HEK293 (cell line): Measurements from ENCODE around the gene SMC6.

Source experiments
- CTCF ChIA-PET: fragments of 350-600 bp; formaldehyde crosslinking; extraction: SDS; loops from one replicate; lab custom pipeline; 2021; ENCODE audit warnings: antibody characterized with exemption; lab: Yijun Ruan, JAX
- POLR2A ChIA-PET: fragments of 300-600 bp; formaldehyde crosslinking; extraction: SDS; loops from one replicate; lab custom pipeline; 2020; ENCODE audit warnings: antibody characterized with exemption, inconsistent platforms; lab: Yijun Ruan, JAX
- H3K27ac ChIP-seq: fragments of 200-500 bp; sonication (Bioruptor generic); 2 replicates; pipeline ENCODE4 v1.5.1; 2014; ENCODE audit warnings: low read depth, low read length, control low read depth, inconsistent platforms; ENCODE audit errors: extremely low read depth
- H3K36me3 ChIP-seq, 2 experiments: fragments of 200-500 bp in 1 of 2; sonication (Bioruptor generic) in 1 of 2; 1 replicate in 1 of 2; 2 replicates in 1 of 2; pipeline ENCODE4 v1.5.1; 2014 to 2017; ENCODE audit warnings: inconsistent platforms in 2 of 2, low read length in 2 of 2; ENCODE audit not compliant: control insufficient read depth in 2 of 2, insufficient read depth in 1 of 2
- H3K4me1 ChIP-seq: fragments of 200-500 bp; sonication (Bioruptor generic); 2 replicates; pipeline ENCODE4 v1.5.1; 2014; ENCODE audit warnings: mild to moderate bottlenecking, low read length, inconsistent platforms; ENCODE audit not compliant: control insufficient read depth, insufficient read depth
- H3K4me3 ChIP-seq: 2 replicates; pipeline ENCODE4 v1.5.1; 2011; ENCODE audit warnings: low read depth, mild to moderate bottlenecking, control low read depth, low read length, moderate library complexity
- H3K9me3 ChIP-seq: fragments of 200-500 bp; sonication (Bioruptor generic); 2 replicates; pipeline ENCODE4 v1.5.1; 2014; ENCODE audit warnings: low read depth, low read length, inconsistent platforms; ENCODE audit not compliant: control insufficient read depth, insufficient read depth
- FEZF1 ChIP-seq: fragments of 450-650 bp; formaldehyde crosslinking; IDR thresholded peaks from 2 replicates; pipeline ENCODE4 v1.5.1; 2016; ENCODE audit warnings: missing biosample characterization, missing genetic modification characterization
- GLIS2 ChIP-seq: fragments of 450-650 bp; formaldehyde crosslinking; IDR thresholded peaks from 2 replicates; pipeline ENCODE4 v1.5.1; 2016; ENCODE audit warnings: missing biosample characterization, missing genetic modification characterization
- KLF1 ChIP-seq: fragments of 450-650 bp; formaldehyde crosslinking; IDR thresholded peaks from 2 replicates; pipeline ENCODE4 v1.5.1; 2016; ENCODE audit warnings: missing biosample characterization, missing genetic modification characterization
- KLF16 ChIP-seq: fragments of 450-650 bp; formaldehyde crosslinking; IDR thresholded peaks from 2 replicates; pipeline ENCODE4 v1.5.1; 2017; ENCODE audit warnings: missing biosample characterization, missing genetic modification characterization
- MZF1 ChIP-seq: fragments of 450-650 bp; formaldehyde crosslinking; IDR thresholded peaks from 2 replicates; pipeline ENCODE4 v1.5.1; 2017; ENCODE audit warnings: missing biosample characterization, missing genetic modification characterization, borderline replicate concordance
- REPIN1 ChIP-seq: fragments of 450-650 bp; formaldehyde crosslinking; IDR thresholded peaks from 2 replicates; pipeline ENCODE4 v1.5.1; 2017; ENCODE audit warnings: missing biosample characterization, missing genetic modification characterization, low read depth
- ZFP37 ChIP-seq: fragments of 450-650 bp; formaldehyde crosslinking; IDR thresholded peaks from 2 replicates; pipeline ENCODE4 v1.5.1; 2016; ENCODE audit warnings: missing biosample characterization, missing genetic modification characterization
- ZNF148 ChIP-seq: fragments of 450-650 bp; formaldehyde crosslinking; IDR thresholded peaks from 2 replicates; pipeline ENCODE4 v1.5.0; 2017; ENCODE audit warnings: missing biosample characterization, missing genetic modification characterization, borderline replicate concordance
- ZNF155 ChIP-seq: fragments of 450-650 bp; formaldehyde crosslinking; IDR thresholded peaks from 2 replicates; pipeline ENCODE4 v1.5.1; 2016; ENCODE audit warnings: missing biosample characterization, missing genetic modification characterization
- ZNF211 ChIP-seq: fragments of 450-650 bp; formaldehyde crosslinking; IDR thresholded peaks from 2 replicates; pipeline ENCODE4 v1.5.1; 2016; ENCODE audit warnings: low read depth, missing biosample characterization, missing genetic modification characterization
- ZNF221 ChIP-seq: fragments of 450-650 bp; formaldehyde crosslinking; IDR thresholded peaks from 2 replicates; pipeline ENCODE4 v1.5.1; 2017; ENCODE audit warnings: missing biosample characterization, missing genetic modification characterization, borderline replicate concordance
- ZNF292 ChIP-seq: fragments of 450-650 bp; formaldehyde crosslinking; IDR thresholded peaks from 2 replicates; pipeline ENCODE4 v1.5.1; 2016; ENCODE audit warnings: low read depth, missing biosample characterization, missing genetic modification characterization, borderline replicate concordance
- ZNF335 ChIP-seq: fragments of 450-650 bp; formaldehyde crosslinking; conservative IDR thresholded peaks from 2 replicates; pipeline ENCODE4 v1.5.1; 2016; ENCODE audit warnings: missing biosample characterization, missing genetic modification characterization
- ZNF48 ChIP-seq: fragments of 450-650 bp; formaldehyde crosslinking; IDR thresholded peaks from 2 replicates; pipeline ENCODE4 v1.5.1; 2016; ENCODE audit warnings: missing biosample characterization, missing genetic modification characterization
- ZNF518A ChIP-seq: fragments of 450-650 bp; formaldehyde crosslinking; conservative IDR thresholded peaks from 2 replicates; pipeline ENCODE4 v1.5.1; 2016; ENCODE audit warnings: low read depth, missing biosample characterization, missing genetic modification characterization
- ZNF529 ChIP-seq: fragments of 450-650 bp; formaldehyde crosslinking; IDR thresholded peaks from 2 replicates; pipeline ENCODE4 v1.5.1; 2017; ENCODE audit warnings: missing genetic modification characterization, missing biosample characterization; ENCODE audit not compliant: insufficient replicate concordance
- ZNF548 ChIP-seq: fragments of 450-650 bp; formaldehyde crosslinking; IDR thresholded peaks from 2 replicates; pipeline ENCODE4 v1.5.1; 2016; ENCODE audit warnings: missing biosample characterization, missing genetic modification characterization
- ZNF747 ChIP-seq: fragments of 450-650 bp; formaldehyde crosslinking; IDR thresholded peaks from 2 replicates; pipeline ENCODE4 v1.5.1; 2016; ENCODE audit warnings: missing biosample characterization, missing genetic modification characterization
- TF ChIP-seq, protein P1 (sequence below): sonication (generic); formaldehyde crosslinking; IDR thresholded peaks from 2 replicates; pipeline ENCODE4 v1.8.1; 2022; ENCODE audit warnings: mild to moderate bottlenecking, moderate library complexity, missing genetic modification reagents
- TF ChIP-seq, protein P2 (sequence below): fragments of 450-650 bp; formaldehyde crosslinking; IDR thresholded peaks from 2 replicates; pipeline ENCODE4; 2016; ENCODE audit warnings: missing biosample characterization, missing genetic modification characterization
- TF ChIP-seq, protein P3 (sequence below): fragments of 450-650 bp; formaldehyde crosslinking; IDR thresholded peaks from 2 replicates; pipeline ENCODE4 v1.5.1; 2016; ENCODE audit warnings: missing biosample characterization, missing genetic modification characterization
- TF ChIP-seq, protein P4 (sequence below): fragments of 450-650 bp; formaldehyde crosslinking; IDR thresholded peaks from 2 replicates; pipeline ENCODE4 v1.5.1; 2016; ENCODE audit warnings: missing biosample characterization, missing genetic modification characterization

SMC6 gene

GRCh38 chr2:17664534-17664933, 89.1 kb downstream of the SMC6 start (continued):
- TF ChIP-seq, protein P1, sequence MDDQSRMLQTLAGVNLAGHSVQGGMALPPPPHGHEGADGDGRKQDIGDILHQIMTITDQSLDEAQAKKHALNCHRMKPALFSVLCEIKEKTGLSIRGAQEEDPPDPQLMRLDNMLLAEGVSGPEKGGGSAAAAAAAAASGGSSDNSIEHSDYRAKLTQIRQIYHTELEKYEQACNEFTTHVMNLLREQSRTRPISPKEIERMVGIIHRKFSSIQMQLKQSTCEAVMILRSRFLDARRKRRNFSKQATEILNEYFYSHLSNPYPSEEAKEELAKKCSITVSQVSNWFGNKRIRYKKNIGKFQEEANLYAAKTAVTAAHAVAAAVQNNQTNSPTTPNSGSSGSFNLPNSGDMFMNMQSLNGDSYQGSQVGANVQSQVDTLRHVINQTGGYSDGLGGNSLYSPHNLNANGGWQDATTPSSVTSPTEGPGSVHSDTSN = no peak
- TF ChIP-seq GLIS2 (tag by site-specific recombination) (no peak), REPIN1 (tag by site-specific recombination) (no peak), ZNF335 (tag by site-specific recombination) (no peak)
- TF ChIP-seq, all 188 proteins: peak for 0

- no peak overlapping the region for H3K27ac ChIP-seq
- CTCF ChIA-PET = interaction anchor here (0.6 to 1.1 kb wide), 3 partner anchors 8 to 77 kb away, joined by 3 to 6 read pairs (median 4); no protein-coding TSS in a partner anchor
Measured at GRCh38 chr2:17662723-17663122, 90.9 kb downstream of the SMC6 start.

More at GRCh38 chr2:17662723-17663122, 90.9 kb downstream of the SMC6 start:
- H3K9me3 ChIP-seq = no peaks in the 10 kb centered on the region
- POLR2A ChIA-PET = no interaction called here
- H3K4me3 ChIP-seq = no peak overlapping the region
- TF ChIP-seq KLF1 (tag by site-specific recombination) (no peak), ZNF747 (tag by site-specific recombination) (no peak), ZNF211 (tag by site-specific recombination) (no peak), FEZF1 (tag by site-specific recombination) (no peak), ZNF548 (tag by site-specific recombination) (no peak), MZF1 (tag by site-specific recombination) (no peak), KLF16 (tag by site-specific recombination) (no peak), ZNF148 (tag by site-specific recombination) (no peak), ZFP37 (tag by site-specific recombination) (no peak), ZNF221 (no peak), ZNF518A (tag by site-specific recombination) (no peak), ZNF155 (tag by site-specific recombination) (no peak), ZNF529 (no peak), ZNF48 (tag by site-specific recombination) (no peak), ZNF292 (tag by site-specific recombination) (no peak)
- TF ChIP-seq, protein P1 = no peak
- TF ChIP-seq, protein P2, sequence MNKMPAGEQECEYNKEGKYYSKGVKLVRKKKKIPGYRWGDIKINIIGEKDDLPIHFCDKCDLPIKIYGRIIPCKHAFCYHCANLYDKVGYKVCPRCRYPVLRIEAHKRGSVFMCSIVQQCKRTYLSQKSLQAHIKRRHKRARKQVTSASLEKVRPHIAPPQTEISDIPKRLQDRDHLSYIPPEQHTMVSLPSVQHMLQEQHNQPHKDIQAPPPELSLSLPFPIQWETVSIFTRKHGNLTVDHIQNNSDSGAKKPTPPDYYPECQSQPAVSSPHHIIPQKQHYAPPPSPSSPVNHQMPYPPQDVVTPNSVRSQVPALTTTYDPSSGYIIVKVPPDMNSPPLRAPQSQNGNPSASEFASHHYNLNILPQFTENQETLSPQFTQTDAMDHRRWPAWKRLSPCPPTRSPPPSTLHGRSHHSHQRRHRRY (tag by site-specific recombination) = no peak
- TF ChIP-seq, protein P3, sequence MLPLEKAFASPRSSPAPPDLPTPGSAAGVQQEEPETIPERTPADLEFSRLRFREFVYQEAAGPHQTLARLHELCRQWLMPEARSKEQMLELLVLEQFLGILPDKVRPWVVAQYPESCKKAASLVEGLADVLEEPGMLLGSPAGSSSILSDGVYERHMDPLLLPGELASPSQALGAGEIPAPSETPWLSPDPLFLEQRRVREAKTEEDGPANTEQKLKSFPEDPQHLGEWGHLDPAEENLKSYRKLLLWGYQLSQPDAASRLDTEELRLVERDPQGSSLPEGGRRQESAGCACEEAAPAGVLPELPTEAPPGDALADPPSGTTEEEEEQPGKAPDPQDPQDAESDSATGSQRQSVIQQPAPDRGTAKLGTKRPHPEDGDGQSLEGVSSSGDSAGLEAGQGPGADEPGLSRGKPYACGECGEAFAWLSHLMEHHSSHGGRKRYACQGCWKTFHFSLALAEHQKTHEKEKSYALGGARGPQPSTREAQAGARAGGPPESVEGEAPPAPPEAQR = no peak
- TF ChIP-seq, protein P4, sequence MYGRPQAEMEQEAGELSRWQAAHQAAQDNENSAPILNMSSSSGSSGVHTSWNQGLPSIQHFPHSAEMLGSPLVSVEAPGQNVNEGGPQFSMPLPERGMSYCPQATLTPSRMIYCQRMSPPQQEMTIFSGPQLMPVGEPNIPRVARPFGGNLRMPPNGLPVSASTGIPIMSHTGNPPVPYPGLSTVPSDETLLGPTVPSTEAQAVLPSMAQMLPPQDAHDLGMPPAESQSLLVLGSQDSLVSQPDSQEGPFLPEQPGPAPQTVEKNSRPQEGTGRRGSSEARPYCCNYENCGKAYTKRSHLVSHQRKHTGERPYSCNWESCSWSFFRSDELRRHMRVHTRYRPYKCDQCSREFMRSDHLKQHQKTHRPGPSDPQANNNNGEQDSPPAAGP (tag by site-specific recombination) = no peak
- no peaks in the 10 kb centered on the region for H3K4me1 ChIP-seq
- peaks cover 26 to 40% of the 10 kb centered on the region in 2 experiments for H3K36me3 ChIP-seq
